Left ventricle myocardium inferior (tissue), 1 donor: ENCODE measurements around the gene PPP1R9B. TPM values are rescaled to one million over a fixed set of nuclear protein-coding genes. Genes with fewer than 3 reads are reported as not detected.

Experiments
- DNase-seq: peaks from one replicate; pipeline ENCODE4 v3.0.0-alpha.2; 2020
- H3K27ac ChIP-seq: fragments of 200-600 bp; replicated peaks from 2 replicates; pipeline ENCODE4 v1.8.0; 2021
- H3K27me3 ChIP-seq: fragments of 200-600 bp; 2 replicates; pipeline ENCODE4 v1.8.0; 2021; ENCODE audit warnings: low read depth
- H3K36me3 ChIP-seq: fragments of 200-600 bp; 2 replicates; pipeline ENCODE4 v1.8.0; 2021
- H3K4me1 ChIP-seq: fragments of 200-600 bp; 2 replicates; pipeline ENCODE4 v1.8.0; 2021
- H3K4me3 ChIP-seq: fragments of 200-600 bp; 2 replicates; pipeline ENCODE4 v1.8.0; 2021; ENCODE audit warnings: mild to moderate bottlenecking, moderate library complexity
- H3K9me3 ChIP-seq: fragments of 200-600 bp; replicated peaks from 2 replicates; pipeline ENCODE4 v1.8.0; 2021
- intact Hi-C: fragments of 100-400 bp; cut with micrococcal nuclease; formaldehyde crosslinking; loops from one replicate; pipeline ENCODE4 v1.11.0; 2022
- total RNA-seq: library from RNA; stranded (reverse); fragmentation: NEBNext Ultra II Directional; extraction: Animal tissue kit (Norgen Biotek cat#: 25700); gene quantifications from one replicate; pipeline ENCODE4 v1.2.1, GENCODE V29; 2021
- TF ChIP-seq, protein P1 (sequence below): fragments of 200-600 bp; IDR thresholded peaks from 2 replicates; pipeline ENCODE4 v1.8.0; 2021; ENCODE audit warnings: antibody characterized with exemption, mild to moderate bottlenecking, borderline replicate concordance
- donor health status: DM: no; HTN: yes; CAD: no; lungs with severe emphysema.

Gene PPP1R9B
- total RNA-seq, 1 donor from 2014 or later: 33.0 TPM

DNA sequence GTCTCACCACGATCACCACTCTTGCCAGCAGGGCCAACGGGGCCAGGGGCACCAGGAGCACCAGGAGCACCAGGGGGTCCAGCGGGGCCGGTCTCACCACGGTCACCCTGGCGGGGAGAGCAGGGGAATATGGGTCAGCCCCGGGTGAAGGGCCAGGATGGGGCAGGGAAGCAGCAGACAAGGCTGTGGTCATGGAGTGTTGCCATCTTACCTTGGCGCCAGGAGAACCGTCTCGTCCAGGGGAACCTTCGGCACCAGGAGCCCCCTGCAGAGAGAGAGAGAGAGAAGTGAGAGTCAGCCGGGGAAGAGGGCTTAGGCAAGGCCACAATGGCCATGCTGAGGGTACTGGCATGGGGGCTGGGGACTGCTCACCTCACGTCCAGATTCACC lies 38.0 kb upstream of the PPP1R9B start:
- no peaks in the 10 kb centered on the region for H3K9me3 ChIP-seq
- no peak for DNase-seq
- no peak overlapping the region for H3K4me3 ChIP-seq
- peaks cover 78% of the 10 kb centered on the region for H3K36me3 ChIP-seq
- TF ChIP-seq, protein P1, sequence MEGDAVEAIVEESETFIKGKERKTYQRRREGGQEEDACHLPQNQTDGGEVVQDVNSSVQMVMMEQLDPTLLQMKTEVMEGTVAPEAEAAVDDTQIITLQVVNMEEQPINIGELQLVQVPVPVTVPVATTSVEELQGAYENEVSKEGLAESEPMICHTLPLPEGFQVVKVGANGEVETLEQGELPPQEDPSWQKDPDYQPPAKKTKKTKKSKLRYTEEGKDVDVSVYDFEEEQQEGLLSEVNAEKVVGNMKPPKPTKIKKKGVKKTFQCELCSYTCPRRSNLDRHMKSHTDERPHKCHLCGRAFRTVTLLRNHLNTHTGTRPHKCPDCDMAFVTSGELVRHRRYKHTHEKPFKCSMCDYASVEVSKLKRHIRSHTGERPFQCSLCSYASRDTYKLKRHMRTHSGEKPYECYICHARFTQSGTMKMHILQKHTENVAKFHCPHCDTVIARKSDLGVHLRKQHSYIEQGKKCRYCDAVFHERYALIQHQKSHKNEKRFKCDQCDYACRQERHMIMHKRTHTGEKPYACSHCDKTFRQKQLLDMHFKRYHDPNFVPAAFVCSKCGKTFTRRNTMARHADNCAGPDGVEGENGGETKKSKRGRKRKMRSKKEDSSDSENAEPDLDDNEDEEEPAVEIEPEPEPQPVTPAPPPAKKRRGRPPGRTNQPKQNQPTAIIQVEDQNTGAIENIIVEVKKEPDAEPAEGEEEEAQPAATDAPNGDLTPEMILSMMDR: no peak
- no peaks in the 10 kb centered on the region for H3K4me1 ChIP-seq
- H3K27me3 ChIP-seq: no peaks in the 10 kb centered on the region
- intact Hi-C loops: no loop called here
- H3K27ac ChIP-seq: no peak overlapping the region

- no peak overlapping the region for H3K27ac ChIP-seq
- peaks cover 72% of the 10 kb centered on the region for H3K36me3 ChIP-seq
- no peaks in the 10 kb centered on the region for H3K27me3 ChIP-seq
- TF ChIP-seq, protein P1: no peak
- H3K4me3 ChIP-seq: no peak overlapping the region
- no peak for DNase-seq
- H3K4me1 ChIP-seq: no peaks in the 10 kb centered on the region
- intact Hi-C loops: no loop called here
- H3K9me3 ChIP-seq: no peaks in the 10 kb centered on the region
Observed at GRCh38 chr17:50187751-50188530, 37.5 kb upstream of the PPP1R9B start.

DNA sequence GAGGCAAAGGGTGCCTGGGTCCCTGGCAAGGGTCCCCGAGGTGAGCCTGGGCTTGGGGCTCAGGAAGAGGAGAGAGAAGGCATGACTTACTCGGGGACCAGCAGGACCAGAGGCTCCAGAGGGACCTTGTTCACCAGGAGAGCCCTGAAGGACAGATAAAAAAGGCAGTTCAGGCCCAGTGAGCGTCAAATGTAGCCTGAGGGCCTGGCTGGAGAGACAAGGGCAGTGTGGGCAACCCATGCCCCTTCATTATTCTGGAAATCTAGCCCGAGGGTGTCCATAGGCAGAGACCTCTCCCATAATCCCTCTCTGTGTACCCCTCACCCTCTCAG lies 36.9 kb upstream of the PPP1R9B start:
- no peak overlapping the region for H3K4me3 ChIP-seq
- H3K27ac ChIP-seq: no peak overlapping the region
- TF ChIP-seq, protein P1: no peak
- no peaks in the 10 kb centered on the region for H3K9me3 ChIP-seq
- no peaks in the 10 kb centered on the region for H3K27me3 ChIP-seq
- intact Hi-C loops: no loop called here
- peaks cover 67% of the 10 kb centered on the region for H3K36me3 ChIP-seq
- no peaks in the 10 kb centered on the region for H3K4me1 ChIP-seq
- DNase-seq: no peak

DNA sequence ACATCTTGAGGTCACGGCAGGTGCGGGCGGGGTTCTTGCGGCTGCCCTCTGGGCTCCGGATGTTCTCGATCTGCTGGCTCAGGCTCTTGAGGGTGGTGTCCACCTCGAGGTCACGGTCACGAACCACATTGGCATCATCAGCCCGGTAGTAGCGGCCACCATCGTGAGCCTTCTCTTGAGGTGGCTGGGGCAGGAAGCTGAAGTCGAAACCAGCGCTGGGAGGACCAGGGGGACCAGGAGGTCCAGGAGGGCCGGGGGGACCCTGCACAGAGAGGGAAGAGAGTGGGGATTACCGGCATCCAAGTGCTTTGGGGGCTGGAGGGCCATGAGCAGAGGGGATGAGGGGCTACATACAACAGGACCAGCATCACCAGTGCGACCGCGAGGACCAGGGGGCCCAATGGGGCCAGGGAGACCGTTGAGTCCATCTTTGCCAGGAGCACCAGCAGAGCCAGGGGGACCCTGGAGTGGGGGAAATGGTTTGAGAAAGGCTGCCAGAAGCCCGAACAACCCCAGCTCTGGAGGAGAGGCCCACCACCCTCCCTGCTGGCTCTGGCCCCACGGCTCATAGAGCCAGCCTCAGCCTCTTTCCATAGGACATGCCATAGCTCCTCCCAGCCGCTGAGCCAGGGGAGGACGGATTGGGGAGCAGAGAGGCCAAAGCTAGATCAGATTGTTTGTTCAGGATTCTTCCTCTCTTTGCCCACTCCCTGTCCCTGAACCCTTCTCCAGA lies 36.4 kb upstream of the PPP1R9B start:
- DNase-seq: no peak
- intact Hi-C loops: no loop called here
- Histone ChIP-seq H3K36me3 (peaks cover 62% of the 10 kb centered on the region), H3K9me3 (no peaks in the 10 kb centered on the region), H3K27me3 (no peaks in the 10 kb centered on the region), H3K4me3 (no peak overlapping the region), H3K27ac (no peak overlapping the region), H3K4me1 (no peaks in the 10 kb centered on the region)
- TF ChIP-seq, protein P1: no peak

GRCh38 chr17:50185631-50186471 lies 35.4 kb upstream of the PPP1R9B start:
- Histone ChIP-seq H3K4me3 (no peak overlapping the region), H3K27ac (no peak overlapping the region), H3K9me3 (no peaks in the 10 kb centered on the region), H3K27me3 (no peaks in the 10 kb centered on the region), H3K4me1 (no peaks in the 10 kb centered on the region), H3K36me3 (peaks cover 52% of the 10 kb centered on the region)
- TF ChIP-seq, protein P1: no peak
- no peak for DNase-seq
- intact Hi-C loops: no loop called here
